Panc1 (cell line): ENCODE results near the gene TRPC6. TPM values are rescaled to one million over a fixed set of nuclear protein-coding genes. Genes with fewer than 3 reads are reported as not detected.

Experiments used
- ATAC-seq: fragments of 200-7000 bp; cut with Tn5 transposase; 2 replicates; pipeline ENCODE4 v1.9.1; 2020; ENCODE audit warnings: mild to moderate bottlenecking, moderate library complexity
- BruUV-seq: library from RNA; stranded (reverse); fragments of 400-500 nt; replicated peaks from 2 replicates; lab custom pipeline; 2021; lab: Mats Ljungman, UMichigan
- CTCF ChIA-PET: fragments of 300-600 bp; sonication (Branson Sonifier 250); formaldehyde crosslinking; loops from one replicate; lab custom pipeline; 2022; ENCODE audit warnings: antibody characterized with exemption; lab: Charles Lee
- POLR2A ChIA-PET: fragments of 300-600 bp; sonication (Branson Sonifier 250); formaldehyde crosslinking; loops from one replicate; lab custom pipeline; 2022; ENCODE audit warnings: antibody characterized with exemption; lab: Charles Lee
- DNase-seq: peaks from one replicate; pipeline ENCODE4 v3.0.0-alpha.2; 2010; ENCODE audit warnings: low read depth, low spot score
- H3K27ac ChIP-seq: 2 replicates; pipeline ENCODE4 v1.5.1; 2011; ENCODE audit warnings: mild to moderate bottlenecking, low read length, inconsistent platforms
- H3K27me3 ChIP-seq: fragments of 200-500 bp; sonication (Bioruptor generic); 2 replicates; pipeline ENCODE4 v1.6.0; 2014; ENCODE audit warnings: low read length, inconsistent platforms; ENCODE audit not compliant: control insufficient read depth, insufficient read depth
- H3K36me3 ChIP-seq: fragments of 200-500 bp; sonication (Bioruptor generic); 2 replicates; pipeline ENCODE4 v1.5.1; 2014; ENCODE audit warnings: inconsistent platforms, mild to moderate bottlenecking, low read length, moderate library complexity; ENCODE audit not compliant: control insufficient read depth, insufficient read depth
- H3K4me1 ChIP-seq: 2 replicates; pipeline ENCODE4 v1.5.1; 2011; ENCODE audit warnings: inconsistent platforms, mild to moderate bottlenecking, low read length, moderate library complexity; ENCODE audit not compliant: control insufficient read depth, insufficient read depth
- H3K4me3 ChIP-seq, 2 experiments: 2 replicates each; pipeline ENCODE4 v1.5.1; 2011 to 2012; ENCODE audit warnings: low read depth in 2 of 2, low read length in 2 of 2, mild to moderate bottlenecking in 2 of 2, inconsistent platforms in 1 of 2, moderate library complexity in 1 of 2
- H3K9me3 ChIP-seq: fragments of 200-500 bp; sonication (Bioruptor generic); 2 replicates; pipeline ENCODE4 v1.5.1; 2014; ENCODE audit warnings: low read depth, mild to moderate bottlenecking, inconsistent platforms, low read length, moderate library complexity; ENCODE audit not compliant: control insufficient read depth, insufficient read depth
- CTCF ChIP-seq: fragments of 450-650 bp; IDR thresholded peaks from 2 replicates; pipeline ENCODE4 v1.5.1; 2017; ENCODE audit warnings: mild to moderate bottlenecking
- POLR2AphosphoS5 ChIP-seq: IDR thresholded peaks from 2 replicates; pipeline ENCODE4 v1.6.1; 2012; ENCODE audit warnings: mild to moderate bottlenecking, low read depth, low read length, moderate library complexity
- REST ChIP-seq, 2 experiments: IDR thresholded peaks; 2 replicates each; pipeline ENCODE4 v1.6.1; 2011 to 2012; ENCODE audit warnings: low read depth in 2 of 2, control low read depth in 1 of 2, low read length in 1 of 2, mild to moderate bottlenecking in 1 of 2, moderate library complexity in 1 of 2; ENCODE audit not compliant: insufficient read depth in 1 of 2
- SIN3A ChIP-seq: IDR thresholded peaks from 2 replicates; pipeline ENCODE4 v1.6.1; 2012; ENCODE audit warnings: low read depth, mild to moderate bottlenecking, low read length, moderate library complexity, borderline replicate concordance; ENCODE audit not compliant: insufficient read depth
- TCF7L2 ChIP-seq: IDR thresholded peaks from 2 replicates; pipeline ENCODE4 v1.6.1; 2011; ENCODE audit warnings: mild to moderate bottlenecking, low read depth, low read length, inconsistent platforms
- in situ Hi-C: cut with HindIII; loops from 2 replicates; pipeline ENCODE4 v1.10.0; 2016; ENCODE audit warnings: low sequenced_read_pairs, low pct_unique_long_range_greater_than_20kb
- intact Hi-C: fragments of 100-400 bp; cut with micrococcal nuclease; formaldehyde crosslinking; loops from one replicate; pipeline ENCODE4 v1.10.0; 2022; ENCODE audit not compliant: unreplicated experiment
- total RNA-seq: library from RNA; stranded (reverse); gene quantifications from one replicate; pipeline ENCODE4 v1.2.1, GENCODE V29; 2021; ENCODE audit not compliant: unreplicated experiment

TRPC6 gene
- total RNA-seq, 1 experiment from 2014 or later = not detected

- TF ChIP-seq REST (IDR thresholded peaks at IDR 0.05; ENCODE audit: insufficient read depth in 1 of 2, low read depth in 2 of 2, low read length in 1 of 2) (no peak), POLR2AphosphoS5 (no peak), SIN3A (no peak), TCF7L2 (no peak), CTCF (no peak)
- Histone ChIP-seq H3K27me3 (no peaks in the 10 kb centered on the region), H3K9me3 (no peaks in the 10 kb centered on the region), H3K36me3 (no peaks in the 10 kb centered on the region), H3K4me3 (no peak overlapping the region), H3K4me1 (no peaks in the 10 kb centered on the region), H3K27ac (no peak overlapping the region)
- ChIA-PET POLR2A (no interaction called here), CTCF (no interaction called here)
- no peak for ATAC-seq
- DNase-seq = no peak
- BruUV-seq = no TSS peak
- in situ Hi-C loops (no loop called here), intact Hi-C loops (no loop called here)
These were observed 29.9 kb downstream of the TRPC6 start for GRCh38 chr11:101553891-101554292.

GRCh38 chr11:101552888-101553287 is 30.9 kb downstream of the TRPC6 start:
- Histone ChIP-seq H3K4me1 (no peaks in the 10 kb centered on the region), H3K9me3 (no peaks in the 10 kb centered on the region), H3K4me3 (no peak overlapping the region), H3K36me3 (no peaks in the 10 kb centered on the region), H3K27me3 (no peaks in the 10 kb centered on the region), H3K27ac (no peak overlapping the region)
- intact Hi-C loops = no loop called here
- CTCF ChIA-PET = no interaction called here
- TF ChIP-seq POLR2AphosphoS5 (no peak), TCF7L2 (no peak), REST (IDR thresholded peaks at IDR 0.05; ENCODE audit: insufficient read depth in 1 of 2, low read depth in 2 of 2, low read length in 1 of 2) (no peak), SIN3A (no peak), CTCF (no peak)
- in situ Hi-C loops = no loop called here
- POLR2A ChIA-PET = no interaction called here
- ATAC-seq (no peak), DNase-seq (no peak)
- BruUV-seq = no TSS peak
